Subcutaneous preadipocyte (primary cell): ENCODE measurements around the gene PCED1B. TPM values are rescaled to one million over a fixed set of nuclear protein-coding genes. Genes with fewer than 3 reads are reported as not detected.

ENCODE experiments used
- small RNA-seq: library from RNA; depleted of rRNA; stranded (forward); fragments of <200 nt; gene quantifications from one replicate; pipeline ENCODE3, GENCODE V24; 2012
- total RNA-seq: library from RNA; depleted of rRNA; stranded (reverse); fragments of >200 nt; gene quantifications from 2 replicates; pipeline ENCODE4 v1.2.3, GENCODE V29; 2012

The PCED1B gene
- 0.39 TPM in 1 of 2 replicates, not detected in the other for total RNA-seq

GRCh38 chr12:47079468-47079980 is at the start of gene PCED1B, which contains the start of gene AMIGO2:
Gene PCED1B, plus strand, starts transcription at chr12:47079621. Its CDS starts 155,443 bp downstream, at chr12:47235064.
Gene AMIGO2, minus strand, starts transcription at chr12:47079959. Its CDS starts 957 bp downstream, at chr12:47079002.

Small RNA genes within 50 kb of the gene (small RNA-seq; reads per million reads assigned to genes)
- gene MIR4698, result not detected

Other genes starting within 250 kb of the PCED1B start
- under 0.01 and 0.20 TPM in 2 replicates for gene AMIGO2, start 338 bp downstream of the PCED1B start, total RNA-seq